WTC11 (cell line): Measurements from ENCODE around the gene SHISAL1. TPM values are rescaled to one million over a fixed set of nuclear protein-coding genes. Genes with fewer than 3 reads are reported as not detected.

Source experiments
- ATAC-seq: fragments of 200-7000 bp; cut with Tn5 transposase; 2 replicates; pipeline ENCODE4 v1.10.0; 2021; ENCODE audit warnings: mild to moderate bottlenecking, moderate library complexity
- CTCF ChIA-PET: fragments of 300-600 bp; sonication (Branson Sonifier 250); formaldehyde crosslinking; loops from one replicate; lab custom pipeline; 2021; ENCODE audit warnings: antibody characterized with exemption; lab: Charles Lee
- POLR2A ChIA-PET: fragments of 350-600 bp; sonication (Branson Sonifier 250); formaldehyde crosslinking; loops from one replicate; lab custom pipeline; 2021; ENCODE audit warnings: antibody characterized with exemption; lab: Charles Lee
- DNase-seq: peaks from one replicate; pipeline ENCODE4 v3.0.0; 2021; ENCODE audit warnings: low spot score
- H3K27ac Mint-ChIP-seq: 2 replicates; pipeline ENCODE4 v1.8.0; 2021; ENCODE audit warnings: mixed read lengths
- H3K27me3 Mint-ChIP-seq: 2 replicates; pipeline ENCODE4 v1.8.0; 2021; ENCODE audit warnings: low read depth, mild to moderate bottlenecking, moderate library complexity, mixed read lengths
- H3K36me3 Mint-ChIP-seq: 2 replicates; pipeline ENCODE4 v1.8.0; 2021; ENCODE audit warnings: mixed read lengths
- H3K4me1 Mint-ChIP-seq: 2 replicates; pipeline ENCODE4 v1.8.0; 2022; ENCODE audit warnings: mixed read lengths
- H3K4me3 Mint-ChIP-seq: 2 replicates; pipeline ENCODE4 v1.8.0; 2021; ENCODE audit warnings: mild to moderate bottlenecking, moderate library complexity, mixed read lengths
- H3K9me3 Mint-ChIP-seq: 2 replicates; pipeline ENCODE4 v1.8.0; 2021; ENCODE audit warnings: mixed read lengths
- AR ChIP-seq: fragments of 250-450 bp; sonication (Bioruptor Pico); IDR thresholded peaks from 2 replicates; pipeline ENCODE4 v1.9.0; 2021; ENCODE audit warnings: mild to moderate bottlenecking
- ATF6 ChIP-seq: sonication (generic); formaldehyde crosslinking; IDR thresholded peaks from 2 replicates; pipeline ENCODE4 v1.8.1; 2023; ENCODE audit warnings: mild to moderate bottlenecking, missing genetic modification reagents
- CBFB ChIP-seq: sonication (generic); formaldehyde crosslinking; IDR thresholded peaks from 2 replicates; pipeline ENCODE4 v1.8.1; 2022; ENCODE audit warnings: mild to moderate bottlenecking, low read depth, missing genetic modification reagents
- CREB1 ChIP-seq: sonication (generic); formaldehyde crosslinking; IDR thresholded peaks from 2 replicates; pipeline ENCODE4 v1.8.0; 2023; ENCODE audit warnings: mild to moderate bottlenecking, missing genetic modification reagents
- CREM ChIP-seq: sonication (generic); formaldehyde crosslinking; IDR thresholded peaks from 2 replicates; pipeline ENCODE4 v1.8.1; 2022; ENCODE audit warnings: mild to moderate bottlenecking, missing genetic modification reagents, moderate library complexity
- E2F5 ChIP-seq: sonication (generic); formaldehyde crosslinking; IDR thresholded peaks from 2 replicates; pipeline ENCODE4 v1.8.1; 2022; ENCODE audit warnings: mild to moderate bottlenecking, moderate library complexity, missing genetic modification reagents
- EMX1 ChIP-seq: fragments of 250-450 bp; sonication (Bioruptor Pico); IDR thresholded peaks from 2 replicates; pipeline ENCODE4 v1.8.0; 2021; ENCODE audit warnings: mild to moderate bottlenecking
- ETV6 ChIP-seq: sonication (generic); formaldehyde crosslinking; IDR thresholded peaks from 2 replicates; pipeline ENCODE4 v1.8.1; 2022; ENCODE audit warnings: mild to moderate bottlenecking, missing genetic modification reagents
- FOXJ3 ChIP-seq: sonication (generic); formaldehyde crosslinking; IDR thresholded peaks from 2 replicates; pipeline ENCODE4 v1.9.0; 2021; ENCODE audit warnings: missing genetic modification reagents, mild to moderate bottlenecking, borderline replicate concordance
- MAX ChIP-seq: sonication (generic); formaldehyde crosslinking; IDR thresholded peaks from 2 replicates; pipeline ENCODE4 v1.8.0; 2022; ENCODE audit warnings: mild to moderate bottlenecking, missing genetic modification reagents
- NR1H2 ChIP-seq: sonication (generic); formaldehyde crosslinking; IDR thresholded peaks from 2 replicates; pipeline ENCODE4 v1.9.0; 2021; ENCODE audit warnings: mild to moderate bottlenecking, moderate library complexity, missing genetic modification reagents
- PRRX2 ChIP-seq: fragments of 250-450 bp; sonication (Bioruptor Pico); IDR thresholded peaks from 2 replicates; pipeline ENCODE4 v1.8.0; 2021; ENCODE audit warnings: mild to moderate bottlenecking
- SOX15 ChIP-seq: fragments of 250-450 bp; sonication (Bioruptor Pico); IDR thresholded peaks from 2 replicates; pipeline ENCODE4 v1.9.0; 2021; ENCODE audit warnings: mild to moderate bottlenecking
- USF1 ChIP-seq: sonication (generic); formaldehyde crosslinking; IDR thresholded peaks from 2 replicates; pipeline ENCODE4 v1.8.0; 2022; ENCODE audit warnings: mild to moderate bottlenecking, missing genetic modification reagents
- ZBTB21 ChIP-seq: sonication (generic); formaldehyde crosslinking; IDR thresholded peaks from 2 replicates; pipeline ENCODE4 v1.8.1; 2023; ENCODE audit warnings: mild to moderate bottlenecking, missing genetic modification reagents, borderline replicate concordance
- ZNF121 ChIP-seq: sonication (generic); formaldehyde crosslinking; IDR thresholded peaks from 2 replicates; pipeline ENCODE4 v1.8.0; 2023; ENCODE audit warnings: missing genetic modification reagents
- ZNF263 ChIP-seq: sonication (generic); formaldehyde crosslinking; IDR thresholded peaks from 2 replicates; pipeline ENCODE4 v1.8.1; 2022; ENCODE audit warnings: low read depth, mild to moderate bottlenecking, moderate library complexity, missing genetic modification reagents
- ZNF281 ChIP-seq: sonication (generic); formaldehyde crosslinking; IDR thresholded peaks from 2 replicates; pipeline ENCODE4 v1.8.0; 2023; ENCODE audit warnings: mild to moderate bottlenecking, missing genetic modification reagents
- ZNF425 ChIP-seq: fragments of 250-450 bp; sonication (Bioruptor Pico); conservative IDR thresholded peaks from 2 replicates; pipeline ENCODE4 v1.9.0; 2021; ENCODE audit warnings: mild to moderate bottlenecking
- ZNF532 ChIP-seq: fragments of 250-450 bp; sonication (Bioruptor Pico); IDR thresholded peaks from 2 replicates; pipeline ENCODE4 v1.9.0; 2021; ENCODE audit warnings: mild to moderate bottlenecking, borderline replicate concordance
- total RNA-seq: library from RNA; stranded (reverse); gene quantifications from 3 replicates; pipeline ENCODE4 v1.2.3, GENCODE V29; 2021

SHISAL1 gene
- total RNA-seq, 1 experiment from 2014 or later, result 2.7 TPM

GRCh38 chr22:44311104-44311854 is 1.5 kb downstream of the SHISAL1 start (continued):
- no peak for TF ChIP-seq CREB1 (CRISPR knock-in tag)
- TF ChIP-seq ZBTB21, result no peak
- no peak for TF ChIP-seq PRRX2 (CRISPR knock-in tag)
- no peak for TF ChIP-seq CREM (CRISPR knock-in tag)
- TF ChIP-seq AR (CRISPR knock-in tag), result no peak
- no peak for TF ChIP-seq ETV6 (CRISPR knock-in tag)
- no peak for TF ChIP-seq CBFB (CRISPR knock-in tag)
- TF ChIP-seq MAX (CRISPR knock-in tag), result no peak
- no peak for TF ChIP-seq ZNF281
- TF ChIP-seq SOX15 (CRISPR knock-in tag), result no peak
- TF ChIP-seq, all 79 proteins: peak for 0

GRCh38 chr22:44309647-44310046 is 3.1 kb downstream of the SHISAL1 start:
- DNase-seq, result no peak
- ATAC-seq, result no peak
- CTCF ChIA-PET, result interaction anchor here (1.6 kb wide), 1 partner anchor 224 kb away, joined by 5 read pairs; no protein-coding TSS in a partner anchor
- Mint-ChIP-seq H3K4me3 (no peak overlapping the region), H3K36me3 (no peaks in the 10 kb centered on the region), H3K4me1 (peaks cover 3% of the 10 kb centered on the region), H3K27me3 (no peaks in the 10 kb centered on the region), H3K9me3 (no peaks in the 10 kb centered on the region), H3K27ac (no peak overlapping the region)
- POLR2A ChIA-PET, result no interaction called here
- TF ChIP-seq E2F5, result no peak
- TF ChIP-seq ATF6 (CRISPR knock-in tag), result no peak
- TF ChIP-seq USF1 (CRISPR knock-in tag), result no peak
- TF ChIP-seq ZNF425 (CRISPR knock-in tag), result no peak
- TF ChIP-seq FOXJ3, result no peak
- TF ChIP-seq ZNF121, result no peak
- no peak for TF ChIP-seq ZNF532 (CRISPR knock-in tag)
- no peak for TF ChIP-seq NR1H2 (CRISPR knock-in tag)
- no peak for TF ChIP-seq EMX1
- no peak for TF ChIP-seq ZNF263 (CRISPR knock-in tag)
